Epidermal melanocyte (primary cell): Measurements from ENCODE around the gene PDLIM5.
"Not testable (repeated sequence)": the region's sequence is repeated elsewhere in the genome, so short reads cannot be mapped to it uniquely, and the experiment has no call there.

Experiments used
- DNase-seq: peaks from one replicate; pipeline ENCODE4 v3.0.0; 2011; ENCODE audit warnings: low spot score; ENCODE audit not compliant: insufficient read length

The PDLIM5 gene

DNA sequence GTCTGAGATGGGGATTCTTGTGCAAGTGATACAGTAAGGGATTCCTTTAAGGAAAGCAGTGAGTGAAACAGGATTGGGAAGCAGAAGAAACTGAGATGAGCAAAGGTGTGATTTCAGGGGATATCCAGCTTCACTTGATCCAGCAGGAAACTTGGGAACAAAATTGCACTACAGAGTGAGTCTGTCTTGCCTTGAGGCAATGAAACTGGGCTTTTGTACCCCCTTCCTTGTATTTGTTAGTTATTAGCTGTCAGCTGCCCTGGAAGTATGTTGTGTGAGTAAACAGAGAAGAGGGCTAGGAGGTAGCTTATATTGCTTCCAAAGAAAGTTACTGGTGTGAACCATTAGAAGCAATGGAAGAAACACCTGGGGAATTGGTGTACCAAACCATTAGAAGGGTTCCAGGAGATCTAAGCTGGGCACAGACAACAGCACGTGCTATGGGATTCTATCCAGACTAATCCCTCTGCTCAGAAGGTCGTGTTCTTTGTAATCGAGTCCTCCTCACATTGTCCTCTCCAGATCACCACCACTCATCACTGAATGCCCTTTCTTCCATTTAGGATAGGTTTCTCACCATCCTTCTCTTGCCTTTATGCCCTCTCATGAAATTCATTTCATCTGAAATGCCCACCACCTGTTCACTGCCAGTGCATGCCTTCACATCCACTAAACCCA, 76.0 kb downstream of the PDLIM5 start:
- DNase-seq, result no peak

DNA sequence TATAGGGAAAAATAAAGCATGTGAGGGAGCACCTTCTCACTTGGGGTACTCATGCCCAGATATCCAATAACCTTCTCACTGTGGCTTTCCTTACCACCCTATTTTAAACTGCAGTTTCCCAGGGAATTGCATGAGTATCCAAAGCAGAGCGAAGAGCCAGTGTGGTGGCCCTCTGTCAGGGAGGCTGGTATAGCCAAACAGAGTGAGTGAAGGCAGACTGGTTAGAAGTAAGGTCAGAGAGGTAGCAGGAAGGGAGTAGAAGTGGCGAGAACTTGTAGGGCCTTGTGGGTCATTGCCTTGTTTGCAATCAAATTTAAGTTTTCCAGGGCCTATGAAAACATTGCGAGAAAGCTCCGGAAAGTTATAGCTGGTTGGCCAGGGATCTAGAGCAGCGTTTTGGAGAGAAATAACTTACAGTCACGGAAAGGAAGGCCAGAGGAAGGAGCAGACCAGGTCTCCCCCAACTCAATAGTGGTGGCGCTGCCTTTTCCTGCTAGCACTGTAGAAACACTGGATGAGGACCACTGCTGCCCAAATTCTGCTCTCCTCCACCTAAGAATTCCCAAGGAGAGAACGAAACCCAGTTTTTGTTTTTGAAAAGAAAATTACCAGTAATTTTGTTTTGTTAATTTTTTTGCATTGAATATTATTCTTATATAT, 77.2 kb downstream of the PDLIM5 start:
- no peak for DNase-seq

DNA sequence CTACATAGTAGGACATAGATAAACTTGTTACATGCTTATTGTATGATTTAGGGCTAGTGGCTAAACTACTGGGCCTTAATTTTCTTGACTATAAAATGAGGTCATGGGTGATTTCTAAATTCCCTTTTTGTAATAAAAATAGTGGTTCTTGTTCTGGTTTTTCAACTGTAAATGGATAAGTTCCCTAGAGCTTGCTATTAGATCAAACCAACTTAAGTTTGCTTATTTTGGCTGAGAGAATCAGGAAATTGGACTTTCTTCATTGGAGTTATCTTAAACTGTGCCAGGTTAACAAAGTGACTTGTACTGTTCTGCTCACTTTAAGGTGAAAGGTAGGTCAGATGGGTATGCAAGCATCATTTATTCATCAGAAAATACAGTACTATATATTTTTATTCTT, 78.3 kb downstream of the PDLIM5 start:
- no peak for DNase-seq

DNA sequence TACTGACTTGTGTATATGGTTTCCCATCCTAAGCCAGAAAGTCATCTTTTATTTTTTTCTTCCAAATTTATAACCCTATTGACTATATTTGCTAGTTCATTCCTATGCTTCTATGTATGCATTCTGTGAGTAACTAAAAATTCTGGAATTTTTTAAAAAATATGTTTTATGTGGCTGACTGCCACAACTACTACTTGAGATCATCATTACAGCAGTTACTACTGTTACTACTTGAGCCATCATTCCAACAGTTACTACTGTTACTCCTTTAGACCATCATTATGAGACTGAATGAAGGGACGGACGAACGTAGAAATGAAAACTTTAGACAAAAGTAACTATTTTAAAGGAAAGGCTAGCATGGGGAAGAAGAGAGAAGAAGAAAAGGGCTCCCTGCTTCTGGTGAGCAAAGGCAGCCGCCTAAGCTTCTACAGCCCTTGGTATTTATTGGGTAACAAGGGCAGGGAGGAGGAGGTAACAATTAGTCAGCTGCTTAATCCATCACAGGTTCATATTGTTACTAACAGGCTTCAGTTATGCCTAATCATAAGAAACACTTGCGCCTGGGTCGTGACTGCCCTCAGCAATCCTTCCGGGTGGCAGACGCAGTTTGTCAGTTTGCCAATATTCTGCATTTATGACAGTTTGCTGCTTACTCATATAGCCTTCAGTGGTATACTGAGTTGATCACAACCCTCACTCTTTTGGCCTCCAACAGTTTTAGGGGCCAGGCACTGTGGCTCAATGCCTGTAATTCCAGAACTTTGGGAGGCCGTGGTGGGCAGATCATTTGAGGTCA, 80.4 kb downstream of the PDLIM5 start:
- no peak for DNase-seq

DNA sequence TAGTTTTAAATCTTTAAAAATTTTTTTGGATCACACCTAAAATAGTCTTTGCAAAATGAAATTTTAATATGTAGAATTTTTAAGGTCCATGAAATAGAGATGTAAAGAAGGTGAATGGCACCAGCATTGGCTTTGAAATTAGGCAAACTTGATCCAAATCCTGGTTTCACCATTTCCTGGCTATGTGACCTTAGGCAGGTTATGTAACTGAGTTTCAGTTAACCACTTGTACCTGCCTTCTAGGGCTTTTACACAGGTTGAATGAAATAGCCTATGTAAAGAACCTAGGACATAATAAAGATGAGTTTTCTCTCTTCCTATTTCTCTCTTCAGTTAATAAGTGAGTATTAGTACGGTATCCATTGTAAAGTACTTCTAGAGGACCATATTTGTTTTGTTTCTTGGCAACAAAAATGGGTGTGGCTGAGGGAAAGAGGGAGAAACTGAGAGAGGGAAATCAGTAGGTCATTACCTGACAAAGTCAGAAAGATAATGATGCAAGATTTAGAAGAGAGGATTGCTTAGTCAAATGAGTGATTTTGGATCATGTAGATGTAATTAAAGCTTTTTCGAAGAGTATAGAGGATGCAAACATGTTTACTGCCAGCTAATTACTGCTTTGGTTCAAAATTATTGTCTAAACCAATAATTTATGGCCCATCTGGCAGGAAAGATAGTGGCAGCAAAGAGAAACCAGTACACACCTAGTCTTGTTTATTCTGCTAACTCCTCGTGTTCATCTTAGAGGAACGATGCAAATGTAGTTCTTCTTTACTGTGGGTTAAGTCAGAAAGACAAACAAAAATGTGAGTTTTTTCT, 81.9 kb downstream of the PDLIM5 start:
- DNase-seq, result no peak

DNA sequence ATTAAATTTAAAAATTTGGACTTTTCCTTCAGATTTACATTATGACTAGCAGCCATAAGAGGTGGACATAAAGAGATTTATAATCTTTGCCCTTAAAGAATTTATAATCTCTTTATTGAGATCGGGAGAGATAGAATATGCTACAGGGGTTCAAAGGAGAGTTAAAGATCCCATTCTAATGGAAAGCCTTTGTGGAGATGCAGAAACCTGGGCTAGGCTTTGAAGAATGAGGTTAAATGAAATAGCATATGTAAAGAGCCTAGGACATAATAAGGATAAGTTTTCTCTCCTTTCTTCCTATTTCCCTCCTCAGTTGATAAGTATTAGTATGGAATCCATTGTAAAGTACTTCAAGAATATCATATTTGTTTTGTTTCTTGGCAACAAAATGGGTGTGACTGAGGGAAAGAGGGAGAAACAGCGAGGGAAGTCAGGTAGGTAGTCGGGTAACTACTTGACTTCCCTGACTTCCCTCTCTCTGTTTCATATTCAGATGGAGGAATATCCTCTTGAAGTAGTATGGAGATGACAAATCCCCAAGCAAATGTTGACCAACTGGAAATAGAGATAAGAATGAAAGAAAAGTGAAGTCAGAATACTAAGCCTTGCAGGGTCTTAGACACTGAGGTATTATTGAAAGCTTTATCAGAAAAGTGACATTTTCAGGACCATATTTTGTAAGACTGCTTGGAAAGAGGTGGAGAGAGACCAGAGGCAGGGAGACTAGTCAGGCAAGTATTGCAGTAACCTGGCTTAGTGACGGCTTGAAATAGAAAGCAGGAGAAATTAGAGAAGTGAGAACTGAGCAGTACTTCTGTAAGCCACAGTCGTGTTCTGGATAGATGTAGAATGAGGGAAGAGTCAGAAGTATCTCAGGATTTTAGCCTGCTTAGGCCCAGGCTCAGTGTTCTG, 82.9 kb downstream of the PDLIM5 start:
- no peak for DNase-seq

DNA sequence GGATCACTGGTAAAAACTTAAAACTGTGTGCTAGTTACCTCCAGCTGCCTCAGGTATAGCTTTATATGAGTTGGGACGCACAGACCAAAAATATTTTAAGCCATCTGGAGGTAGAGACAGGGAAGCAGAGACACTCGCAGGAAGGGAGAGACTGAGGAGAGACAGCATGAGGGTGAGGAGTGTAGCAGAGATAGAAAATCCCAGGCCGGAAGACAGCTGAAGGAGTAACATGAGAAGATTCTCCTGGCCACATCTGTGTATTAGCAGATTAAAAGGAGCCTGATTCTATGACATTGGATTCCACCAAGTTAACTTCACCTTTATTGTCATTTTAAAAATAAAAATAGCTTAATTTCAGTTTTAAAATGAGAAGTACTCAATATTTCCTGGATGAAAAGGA, 84.3 kb downstream of the PDLIM5 start:
- DNase-seq, result no peak

DNA sequence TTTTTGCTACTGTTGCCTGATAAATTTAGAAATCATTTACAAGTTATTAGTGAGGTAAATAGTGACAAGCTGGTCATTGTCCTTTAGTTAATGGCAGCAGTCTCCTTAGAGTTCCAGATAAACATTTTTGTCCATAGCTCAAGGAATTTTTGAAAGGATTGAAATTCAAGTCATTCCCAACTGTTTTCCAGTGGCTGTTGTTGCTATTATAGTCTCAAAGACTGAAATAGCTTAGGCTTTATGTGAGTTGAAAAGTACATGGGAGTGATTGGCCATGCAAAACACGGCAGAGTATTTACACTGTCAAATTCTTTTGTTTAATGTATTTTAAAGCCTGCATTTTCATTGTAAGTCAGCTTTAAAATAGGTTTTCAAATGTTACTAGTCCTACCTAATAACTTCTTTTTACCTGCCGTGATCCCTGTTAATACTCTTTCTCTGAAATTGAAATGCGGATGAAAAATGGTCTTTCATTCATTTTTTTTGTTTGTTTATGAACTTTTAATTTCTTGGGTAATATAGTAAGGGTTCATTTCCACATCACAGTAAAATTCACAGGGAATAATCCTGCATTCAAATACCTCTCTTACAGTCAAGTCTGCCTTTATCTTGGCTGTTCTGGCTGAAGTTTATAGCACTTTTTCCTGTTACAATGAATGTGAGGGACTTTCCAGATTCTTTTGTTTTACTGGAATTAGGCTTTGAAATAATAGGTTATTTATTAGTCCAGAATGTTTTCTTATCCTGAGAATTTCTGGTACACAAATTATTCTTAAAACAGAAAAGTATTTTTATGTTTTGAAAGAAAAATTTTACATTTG, 85.1 kb downstream of the PDLIM5 start:
- no peak for DNase-seq

DNA sequence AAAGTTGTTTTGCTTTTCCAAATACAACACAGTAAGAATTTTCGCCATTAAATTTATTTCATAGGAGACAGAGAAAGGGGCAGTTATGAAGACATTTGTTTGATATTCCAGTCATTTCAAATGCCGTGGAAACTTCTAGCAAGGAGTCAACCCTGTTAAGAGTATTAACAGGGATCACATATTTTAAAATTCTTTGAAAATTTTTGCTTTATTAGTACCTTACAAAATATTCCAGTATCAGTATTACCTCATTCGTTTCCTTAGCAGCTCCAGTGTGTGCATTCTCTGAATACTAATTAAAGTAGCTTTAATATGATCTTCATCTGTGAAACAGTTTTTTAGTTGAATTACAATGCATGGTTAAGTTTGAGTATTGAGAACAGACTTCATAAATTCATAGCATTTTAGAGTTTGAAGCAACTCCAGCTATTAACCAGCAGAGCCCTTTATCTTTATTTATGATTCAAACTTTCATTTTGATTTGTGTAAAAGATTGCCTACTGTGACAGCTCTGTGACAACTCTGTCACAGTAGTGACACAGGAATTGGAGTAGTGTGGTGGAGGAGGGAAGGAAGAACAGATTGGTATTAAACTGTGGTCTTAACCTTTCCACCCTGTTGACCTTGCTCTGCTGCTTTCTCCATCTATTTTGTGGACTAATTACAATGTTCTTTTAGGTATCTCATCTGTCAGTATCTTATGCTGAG, 86.3 kb downstream of the PDLIM5 start:
- no peak for DNase-seq

DNA sequence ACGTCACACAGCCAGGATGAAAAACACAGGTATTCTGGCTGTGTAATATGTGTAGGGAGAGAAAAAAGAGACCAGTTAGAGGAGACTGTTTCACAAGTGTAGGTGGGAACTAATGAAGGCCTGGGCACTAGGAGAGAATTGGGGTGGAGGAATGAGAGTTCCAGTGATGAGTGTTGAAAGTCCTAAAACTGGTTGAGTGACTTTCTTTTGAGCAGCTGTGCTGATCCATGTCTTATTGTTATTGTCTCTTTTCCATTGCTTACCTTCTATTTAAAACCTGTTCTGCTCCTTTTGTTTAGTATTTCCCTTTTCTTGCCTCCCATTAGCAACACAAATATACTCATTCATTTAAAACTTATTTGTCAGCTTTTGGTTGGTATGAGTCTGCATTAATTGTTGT, 88.7 kb downstream of the PDLIM5 start:
- no peak for DNase-seq

DNA sequence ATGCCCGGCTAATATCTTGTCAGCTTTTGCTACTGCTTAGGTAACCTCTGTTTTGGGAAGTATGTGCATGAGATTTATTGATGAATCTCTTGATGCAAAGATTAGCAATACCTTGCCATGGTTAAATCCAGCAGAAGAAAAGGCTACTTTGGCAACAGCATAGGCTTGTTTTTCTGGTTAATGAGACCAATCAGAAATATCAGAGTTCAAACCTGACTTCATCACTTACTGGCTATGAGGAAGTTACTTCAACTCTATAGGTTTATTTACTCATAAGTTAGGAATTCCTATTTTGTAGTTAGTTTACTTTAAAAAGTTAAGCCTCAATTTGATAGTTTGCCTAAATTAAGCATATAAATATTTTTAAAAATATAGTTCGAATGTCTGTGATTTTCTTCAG, 93.1 kb downstream of the PDLIM5 start:
- no peak for DNase-seq

DNA sequence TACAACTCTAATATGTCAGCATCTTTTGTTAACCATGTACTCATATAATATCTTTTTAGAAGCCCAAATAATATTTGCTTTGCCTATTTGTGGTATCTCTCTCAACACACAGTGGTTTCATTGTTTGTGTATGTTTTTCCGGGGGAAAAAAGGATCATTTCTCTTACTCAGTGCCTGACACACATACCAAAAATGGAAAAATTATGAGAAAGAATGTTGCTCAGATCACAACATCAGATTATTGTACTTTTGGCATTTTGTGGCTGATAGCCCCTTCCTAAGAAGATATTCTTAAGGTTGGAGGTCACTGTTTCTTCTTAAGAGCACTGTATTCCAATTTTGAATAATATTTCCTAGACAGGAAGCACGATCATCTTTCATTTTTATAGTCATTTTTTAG, 93.6 kb downstream of the PDLIM5 start:
- DNase-seq, result no peak

DNA sequence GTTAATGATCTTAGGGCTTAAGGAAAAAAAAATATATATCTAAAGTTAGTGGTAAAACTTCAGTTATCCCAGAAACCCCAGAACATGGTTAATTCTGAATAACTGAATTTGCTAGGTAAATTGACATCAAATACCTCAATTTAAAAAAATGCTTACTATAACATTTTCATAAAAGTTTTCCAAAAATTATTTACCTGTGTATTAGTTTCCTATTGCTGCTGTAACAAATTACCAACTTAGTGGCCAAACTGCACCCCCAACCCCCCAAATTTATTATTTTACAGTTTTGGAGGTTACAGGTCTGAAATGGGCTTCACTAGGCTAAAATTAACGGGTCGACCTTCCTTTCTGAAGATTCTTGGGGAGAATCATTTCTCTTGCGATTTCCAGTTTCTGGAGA, 95.2 kb downstream of the PDLIM5 start:
- no peak for DNase-seq

DNA sequence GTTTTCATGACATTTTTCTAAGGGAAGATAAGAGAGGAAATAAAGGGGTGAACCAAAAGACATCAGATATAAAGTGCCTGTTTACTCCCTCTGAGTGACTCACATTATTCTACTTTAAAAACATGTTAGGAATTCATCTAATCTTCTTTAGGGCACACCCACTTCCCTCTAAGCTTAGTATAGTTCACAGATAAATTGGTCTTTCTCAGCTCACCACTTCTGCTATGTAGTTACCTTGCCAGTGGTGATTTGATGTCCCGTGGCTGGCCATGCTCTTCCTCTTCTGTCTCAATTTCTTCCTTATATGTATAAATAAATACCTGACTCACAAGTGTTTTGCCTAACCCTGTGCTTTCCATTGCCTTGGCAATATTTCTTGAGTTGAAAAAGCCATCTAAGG, 96.8 kb downstream of the PDLIM5 start:
- no peak for DNase-seq

DNA sequence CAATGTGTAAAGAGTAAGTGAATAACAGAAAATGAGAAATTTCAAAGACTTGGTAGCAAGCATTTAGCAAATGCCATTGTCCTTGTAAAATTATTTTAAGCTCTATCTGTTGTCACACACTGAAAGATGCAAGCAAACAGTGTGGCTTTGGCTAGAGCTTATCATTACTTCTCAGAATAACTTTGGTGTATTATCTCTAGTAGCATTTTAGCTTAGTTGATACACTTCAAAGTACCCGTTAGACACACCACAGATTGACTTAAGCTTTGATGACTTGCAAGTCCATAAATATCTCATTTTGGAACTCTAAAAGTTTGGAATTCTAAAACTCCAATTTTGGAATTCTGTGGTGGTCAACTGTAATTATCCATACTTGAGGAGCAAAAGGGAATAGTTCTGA, 98.6 kb downstream of the PDLIM5 start:
- no peak for DNase-seq

DNA sequence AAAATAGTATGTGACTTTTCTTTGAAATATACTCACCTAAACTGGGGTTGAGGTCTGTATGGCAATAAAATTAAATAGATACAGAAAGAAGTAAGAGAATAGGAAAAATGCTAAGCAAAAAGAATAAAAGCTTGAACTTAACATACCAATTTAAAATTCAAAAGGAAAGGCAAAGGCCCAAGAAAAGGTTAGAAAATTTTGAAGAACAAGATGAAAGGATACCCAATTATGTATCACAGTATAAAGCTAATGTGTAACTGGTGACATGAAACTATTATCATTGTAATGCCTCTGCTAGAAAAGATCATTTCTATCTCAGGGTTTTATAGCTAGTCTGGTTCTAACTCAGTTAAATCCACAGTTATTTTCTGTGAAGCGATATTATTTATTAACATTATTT, 99.1 kb downstream of the PDLIM5 start:
- no peak for DNase-seq

DNA sequence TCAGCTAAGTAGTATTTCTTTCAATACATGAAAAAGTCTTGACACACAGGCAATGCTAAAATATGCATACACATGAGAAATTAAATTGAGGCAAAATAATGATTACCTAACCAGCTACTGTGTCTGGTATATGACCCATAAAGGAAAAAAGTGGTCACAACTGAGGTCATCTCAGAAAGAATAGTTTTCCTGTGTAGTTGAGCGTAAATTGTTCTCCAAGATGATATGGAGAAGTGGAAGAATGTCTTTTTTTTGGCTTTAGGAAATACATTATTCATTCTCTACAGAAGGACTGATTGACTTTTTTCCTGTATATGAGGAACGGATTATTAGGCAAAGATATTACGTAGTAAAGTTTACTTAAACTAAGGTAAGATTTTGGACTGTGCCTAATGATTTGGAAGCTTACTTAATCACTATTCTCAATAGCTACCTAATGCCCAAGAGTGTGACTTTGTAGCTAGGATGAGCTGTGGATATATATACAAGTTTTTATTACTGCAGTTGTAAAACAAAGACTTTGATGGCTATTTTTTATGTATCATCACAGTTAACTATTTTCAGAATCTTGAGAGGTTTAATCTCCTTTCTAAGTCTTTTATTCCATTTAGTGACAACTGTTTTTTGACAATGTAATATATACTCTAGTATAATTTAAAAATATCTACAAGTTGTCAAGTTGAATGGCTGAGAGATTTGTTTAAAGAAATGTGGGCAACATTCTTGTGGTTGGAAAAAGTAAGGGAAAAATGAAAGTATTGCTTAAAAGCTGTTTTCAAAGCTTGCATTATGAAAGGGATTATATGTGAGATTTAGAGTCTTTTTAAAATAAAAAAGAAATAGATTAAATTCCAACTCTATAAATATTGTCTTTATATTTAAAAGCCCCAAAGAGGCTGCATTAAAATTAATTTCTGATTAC, 100.2 kb downstream of the PDLIM5 start:
- DNase-seq, result no peak

DNA sequence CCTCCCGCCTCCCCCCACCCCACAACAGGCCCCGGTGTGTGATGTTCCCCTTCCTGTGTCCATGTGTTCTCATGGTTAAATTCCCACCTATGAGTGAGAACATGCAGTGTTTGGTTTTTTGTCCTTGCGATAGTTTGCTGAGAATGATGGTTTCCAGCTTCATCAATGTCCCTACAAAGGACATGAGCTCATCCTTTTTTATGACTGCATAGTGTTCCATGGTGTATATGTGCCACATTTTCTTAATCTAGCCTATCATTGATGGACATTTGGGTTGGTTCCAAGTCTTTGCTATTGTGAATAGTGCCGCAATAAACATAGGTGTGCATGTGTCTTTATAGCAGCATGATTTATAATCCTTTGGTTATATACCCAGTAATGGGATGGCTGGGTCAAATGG, 104.3 kb downstream of the PDLIM5 start:
- DNase-seq, result not testable (repeated sequence)
